ENCODE data around the gene RALA.

RALA gene, protein sequence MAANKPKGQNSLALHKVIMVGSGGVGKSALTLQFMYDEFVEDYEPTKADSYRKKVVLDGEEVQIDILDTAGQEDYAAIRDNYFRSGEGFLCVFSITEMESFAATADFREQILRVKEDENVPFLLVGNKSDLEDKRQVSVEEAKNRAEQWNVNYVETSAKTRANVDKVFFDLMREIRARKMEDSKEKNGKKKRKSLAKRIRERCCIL

DNA sequence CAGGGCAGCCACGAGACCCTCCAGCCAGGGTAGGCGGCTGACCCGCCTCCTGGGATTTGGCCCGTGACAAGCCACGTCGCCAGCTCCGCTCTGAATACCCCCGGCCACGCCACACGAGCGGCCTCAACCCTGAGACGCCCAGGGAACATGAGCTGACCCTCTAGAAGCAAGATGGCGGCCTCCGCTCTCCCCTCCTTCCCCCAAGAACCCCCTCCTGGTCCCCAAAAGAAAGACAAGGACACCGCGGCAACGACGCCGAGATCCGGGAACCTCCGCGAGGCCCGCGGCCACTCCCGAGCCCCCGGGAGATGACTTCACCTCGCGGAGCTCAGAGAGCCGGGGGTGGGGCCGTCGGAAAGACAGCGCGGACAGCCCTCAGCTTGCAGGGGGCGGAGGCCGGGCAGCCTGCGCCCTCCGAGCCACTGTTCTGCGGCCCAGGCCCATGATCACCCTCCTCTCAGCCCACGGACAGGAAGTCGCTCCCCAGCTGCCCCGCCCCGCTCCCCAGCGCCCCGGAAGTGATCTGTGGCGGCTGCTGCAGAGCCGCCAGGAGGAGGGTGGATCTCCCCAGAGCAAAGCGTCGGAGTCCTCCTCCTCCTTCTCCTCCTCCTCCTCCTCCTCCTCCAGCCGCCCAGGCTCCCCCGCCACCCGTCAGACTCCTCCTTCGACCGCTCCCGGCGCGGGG, at the start of gene RALA:
Gene RALA (plus strand): TSS at position 526 of the 685 bp plus-strand sequence. CDS start 63,096 bp downstream, outside the sequence.
- DNase-seq (ENCODE audit: low read depth in 2 of 2), result peak; percentile 76 to 79

DNA sequence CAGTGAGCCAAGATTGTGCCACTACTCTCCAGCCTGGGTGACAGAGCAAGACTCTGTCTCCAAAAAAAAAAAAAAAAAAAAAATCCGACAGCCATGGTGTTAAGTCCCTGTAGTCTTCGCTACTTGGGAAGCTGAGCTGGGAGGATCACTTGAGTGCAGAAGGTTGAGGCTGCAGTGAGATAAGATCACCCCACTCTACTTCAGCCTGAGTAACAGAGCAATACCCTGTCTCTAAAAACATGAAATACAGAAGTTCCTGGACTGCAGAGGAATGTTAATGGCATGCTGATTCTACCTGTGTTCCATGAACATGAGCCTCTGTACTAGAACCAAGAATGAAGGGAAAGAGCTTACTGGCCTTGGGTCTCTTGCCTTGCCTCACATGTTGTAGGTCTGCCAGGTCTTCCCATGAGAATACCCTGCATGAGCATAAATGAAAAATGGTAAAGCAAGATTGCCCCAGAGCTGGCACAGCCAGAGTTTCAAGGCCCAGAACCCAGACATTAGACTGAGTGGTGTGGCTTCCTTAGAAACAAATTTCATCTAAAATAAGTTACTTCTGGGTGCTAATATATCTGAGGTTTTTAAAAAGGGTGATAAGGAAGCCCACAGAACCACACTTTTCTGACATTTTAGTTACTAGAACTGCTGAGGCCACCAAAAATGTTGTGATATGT, 48.6 kb upstream of the RALA start:
- no peak for DNase-seq (ENCODE audit: low read depth in 2 of 2)

DNA sequence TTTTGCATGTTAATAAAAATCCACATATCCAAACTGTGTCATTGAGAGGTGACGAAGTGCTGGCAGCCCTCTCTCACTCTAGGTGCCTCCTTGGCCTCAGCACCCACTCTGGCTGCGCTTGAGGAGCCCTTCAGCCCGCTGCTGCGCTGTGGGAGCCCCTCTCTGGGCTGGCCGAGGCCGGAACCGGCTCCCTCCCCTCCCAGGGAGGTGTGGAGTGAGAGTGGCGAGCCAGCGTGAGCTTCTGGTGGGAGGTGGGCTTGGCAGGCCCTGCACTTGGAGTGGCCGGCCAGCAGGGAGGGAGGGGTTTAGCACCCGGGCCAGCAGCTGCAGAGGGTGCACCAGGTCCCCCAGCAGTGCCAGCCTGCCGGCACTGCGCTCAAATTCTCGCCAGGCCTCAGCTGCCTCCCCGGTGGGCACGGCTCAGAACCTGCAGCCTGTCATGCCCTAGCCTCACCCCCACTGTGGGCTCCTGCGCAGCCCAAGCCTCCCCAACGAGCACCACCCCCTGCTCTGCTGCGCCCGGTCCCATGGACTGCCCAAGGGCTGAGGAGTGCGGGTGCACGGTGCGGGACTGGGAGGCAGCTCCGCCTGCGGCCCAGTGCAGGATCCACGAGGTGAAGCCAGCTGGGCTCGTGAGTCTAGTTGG, 46.0 kb upstream of the RALA start:
- no peak for DNase-seq (ENCODE audit: low read depth in 2 of 2)

DNA sequence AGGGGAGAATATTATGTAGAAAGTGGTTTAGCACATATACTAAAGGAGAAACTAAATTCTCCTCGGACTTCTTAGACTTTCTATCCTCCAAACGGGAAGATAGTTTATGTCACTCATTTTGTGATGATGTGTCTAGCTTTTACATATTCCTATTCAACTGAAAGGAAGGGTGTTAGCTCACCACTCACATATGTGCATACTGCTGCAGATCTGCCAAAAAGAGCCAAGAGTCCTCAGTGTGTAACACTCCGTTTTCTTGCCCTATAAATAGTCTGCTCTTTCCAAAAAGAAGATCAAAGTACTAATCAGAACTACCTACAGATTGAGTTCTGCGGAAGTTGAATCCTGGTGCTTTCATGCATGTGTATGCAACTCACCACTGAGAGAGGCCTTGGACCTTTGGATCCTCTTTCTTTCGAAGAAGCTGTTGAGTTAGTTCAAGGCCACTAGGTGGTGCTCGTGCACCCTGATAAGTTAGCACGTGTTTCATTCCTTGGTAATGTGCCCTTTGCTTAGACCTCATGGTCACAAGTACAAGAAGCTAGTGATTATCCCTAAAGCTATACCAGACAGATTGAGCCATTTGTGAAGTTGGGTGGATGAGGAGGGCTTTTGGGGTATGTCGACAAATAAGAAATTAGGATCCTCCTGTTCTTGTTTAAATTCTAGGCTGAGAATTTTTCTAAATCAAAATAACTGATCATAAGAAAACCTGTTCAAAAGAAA, 43.1 kb upstream of the RALA start:
- peak; percentile 50 to 64 for DNase-seq (ENCODE audit: low read depth in 2 of 2)

DNA sequence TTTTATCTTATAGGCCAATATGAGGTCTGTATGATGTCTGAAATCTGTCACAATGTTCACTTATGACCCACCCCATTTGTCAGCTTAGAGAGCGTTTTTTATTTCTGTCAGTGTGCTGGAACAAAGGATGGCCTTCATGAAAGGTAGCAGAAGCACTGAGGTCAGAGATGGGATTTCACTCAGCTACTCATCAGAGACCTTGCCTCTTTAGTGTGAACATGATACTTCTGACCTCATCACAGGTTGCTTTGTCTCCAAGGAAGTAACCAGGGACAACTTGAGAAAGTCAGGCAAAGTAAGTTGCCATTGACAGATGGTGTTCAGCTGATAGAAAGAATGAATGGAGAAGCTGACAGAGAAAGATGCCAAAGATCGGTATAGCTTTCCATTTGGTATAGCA, 40.8 kb upstream of the RALA start:
- DNase-seq (ENCODE audit: low read depth in 2 of 2), result no peak

DNA sequence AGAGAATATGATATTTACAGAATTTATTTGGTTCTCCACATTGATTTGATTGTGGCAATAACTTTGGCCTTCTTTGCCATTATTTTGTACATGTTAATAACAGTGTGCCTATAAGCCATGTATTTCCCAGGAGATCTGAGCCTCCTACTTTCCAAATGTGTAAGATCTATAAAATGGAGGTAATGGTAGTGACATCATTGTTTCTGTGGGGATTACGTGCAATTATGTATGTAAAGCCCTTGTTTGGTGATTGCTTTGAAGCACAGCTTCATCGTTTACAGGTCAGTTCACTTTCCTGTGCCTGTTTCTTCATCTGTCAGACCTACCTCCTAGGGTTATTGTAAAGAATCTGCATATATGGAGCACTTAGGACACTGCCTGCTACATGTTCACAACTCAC, 39.8 kb upstream of the RALA start:
- DNase-seq (ENCODE audit: low read depth in 2 of 2), result no peak

DNA sequence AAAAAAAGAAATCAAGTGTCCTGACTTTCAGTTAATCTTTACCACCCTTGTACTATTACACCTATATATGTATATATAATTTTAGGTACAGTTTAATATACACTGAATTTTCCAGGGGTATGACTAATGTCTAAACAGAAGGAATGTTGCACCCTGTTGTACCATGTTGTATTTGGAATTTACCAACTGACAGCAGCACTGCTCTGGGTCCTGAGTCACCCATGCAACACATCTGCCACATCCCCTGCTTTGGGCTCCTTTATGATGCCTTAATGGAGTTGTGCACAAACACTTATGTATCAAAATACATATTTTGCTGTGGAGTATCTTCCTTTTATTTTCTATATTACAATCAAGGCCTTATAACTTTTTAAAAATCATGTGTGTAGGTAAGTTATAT, 36.0 kb upstream of the RALA start:
- no peak for DNase-seq (ENCODE audit: low read depth in 2 of 2)

DNA sequence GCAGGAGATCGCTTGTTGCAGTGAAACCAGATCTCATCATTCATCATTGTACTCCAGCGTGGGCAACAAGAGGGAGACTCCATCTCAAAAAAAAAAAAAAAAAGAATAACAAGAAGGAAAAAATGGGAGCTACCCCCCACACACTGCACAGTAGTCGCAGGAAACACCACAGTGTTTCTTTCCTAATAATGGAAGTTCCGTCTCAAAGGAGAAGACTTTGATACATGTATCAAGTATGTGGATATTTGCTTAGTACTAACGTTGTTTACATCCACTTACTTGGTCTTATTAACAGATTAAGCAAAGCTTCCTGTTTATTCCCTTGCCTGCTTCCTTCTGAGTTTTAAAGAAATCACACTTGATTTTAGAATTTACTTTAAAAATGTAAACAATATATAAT, 35.0 kb upstream of the RALA start:
- no peak for DNase-seq (ENCODE audit: low read depth in 2 of 2)

DNA sequence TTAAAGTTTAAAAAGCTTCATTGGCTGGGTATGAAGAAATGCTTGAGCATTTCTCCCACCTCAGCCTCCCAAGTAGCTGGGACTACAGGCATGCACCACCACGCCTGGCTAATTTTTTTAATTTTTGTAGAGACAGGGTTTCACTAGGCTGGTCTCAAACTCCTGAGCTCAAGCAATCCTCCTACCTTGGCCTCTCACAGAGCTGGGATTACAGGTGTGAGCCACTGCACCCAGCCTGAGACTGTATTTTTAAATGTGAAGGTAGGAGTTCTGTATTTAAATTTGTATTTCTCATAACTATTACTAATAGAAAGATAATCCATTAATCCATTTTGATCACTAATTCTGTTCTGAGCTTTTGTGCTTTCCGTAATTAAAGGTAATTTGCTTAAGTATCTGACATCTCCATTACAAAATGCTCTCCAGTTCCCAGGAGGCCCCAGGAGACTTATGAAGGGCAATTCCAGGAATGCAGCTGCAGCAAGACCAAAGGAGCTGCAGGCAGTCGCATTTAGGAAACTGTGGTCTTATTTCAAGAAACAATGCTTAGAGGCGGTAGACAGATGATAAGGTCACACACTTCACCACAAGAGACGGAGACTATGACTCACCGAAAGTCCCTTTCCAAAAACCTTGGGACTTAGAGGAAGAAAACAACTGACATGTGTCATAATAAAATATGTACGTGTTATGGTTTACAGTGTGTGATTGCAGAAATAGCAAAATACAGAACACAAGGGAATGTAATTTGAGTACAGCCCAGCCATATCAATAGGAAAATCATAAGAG, 33.9 kb upstream of the RALA start:
- peak; percentile 29 for DNase-seq (ENCODE audit: low read depth in 2 of 2)

DNA sequence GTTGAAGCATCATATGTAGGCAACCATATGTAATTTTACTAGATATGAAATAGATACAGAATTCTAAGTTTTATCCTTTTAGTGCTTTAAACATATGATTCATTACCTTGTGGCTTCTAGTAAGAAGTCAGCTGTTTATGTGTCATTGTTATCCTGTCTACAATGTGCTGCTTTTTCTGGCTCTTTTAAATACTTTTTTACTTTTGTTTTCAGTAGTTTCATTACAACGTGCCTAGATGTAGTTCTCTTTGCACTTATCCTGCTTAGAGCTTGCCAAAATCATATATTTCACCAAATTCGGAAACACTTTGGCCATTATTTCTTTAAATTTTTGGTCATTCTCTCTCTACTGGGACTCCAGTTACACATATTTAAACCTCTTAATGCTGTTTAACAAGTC, 30.8 kb upstream of the RALA start:
- DNase-seq (ENCODE audit: low read depth in 2 of 2), result no peak

DNA sequence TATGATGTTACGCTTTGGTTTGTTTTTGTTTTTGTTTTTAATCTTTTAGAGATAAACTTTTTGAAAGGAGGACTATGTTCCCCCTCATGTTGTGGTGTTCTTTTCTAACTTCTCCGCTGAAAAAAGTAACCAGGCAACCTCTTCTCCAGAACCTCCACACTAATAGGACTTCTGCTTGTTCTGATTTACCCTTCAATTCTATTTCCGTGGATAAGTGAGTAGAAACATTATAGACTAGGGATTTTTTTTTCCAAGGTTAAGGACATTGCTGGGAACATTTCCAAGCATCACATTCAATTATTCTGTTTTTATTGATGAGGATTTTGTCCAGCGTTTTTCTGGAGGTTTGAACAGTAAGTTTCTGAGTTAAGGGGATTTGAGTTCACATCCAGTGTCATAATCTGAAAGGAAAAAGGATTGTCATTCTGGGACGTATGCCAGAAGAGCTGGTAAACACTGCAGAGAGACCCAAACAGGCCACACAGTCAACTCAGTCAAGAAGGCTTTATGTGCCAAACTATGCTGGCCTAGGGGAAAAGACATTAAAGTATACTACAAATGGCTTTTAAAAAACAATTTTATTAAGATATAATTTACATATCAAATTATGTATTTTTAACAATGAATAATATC, 28.3 kb upstream of the RALA start:
- DNase-seq (ENCODE audit: low read depth in 2 of 2), result no peak

DNA sequence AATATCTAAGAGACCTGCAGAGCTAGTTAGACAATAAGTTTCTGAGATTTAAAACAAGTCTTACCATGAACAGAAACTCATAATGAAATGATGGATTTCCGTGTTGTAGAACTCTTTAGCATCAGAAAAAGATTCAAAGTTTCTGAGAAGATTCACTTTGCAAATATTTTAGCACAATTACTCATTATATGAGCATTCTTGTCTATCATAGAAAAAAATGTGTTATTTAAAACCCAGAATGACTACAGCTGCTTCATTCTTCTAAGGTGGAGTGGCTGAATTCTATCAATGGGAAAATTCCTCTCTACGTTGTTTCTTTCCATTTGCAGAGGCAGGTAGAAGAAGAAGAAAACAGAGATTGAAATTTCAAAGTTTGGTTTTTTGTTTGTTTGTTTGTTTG, 21.0 kb upstream of the RALA start:
- DNase-seq (ENCODE audit: low read depth in 2 of 2), result no peak

DNA sequence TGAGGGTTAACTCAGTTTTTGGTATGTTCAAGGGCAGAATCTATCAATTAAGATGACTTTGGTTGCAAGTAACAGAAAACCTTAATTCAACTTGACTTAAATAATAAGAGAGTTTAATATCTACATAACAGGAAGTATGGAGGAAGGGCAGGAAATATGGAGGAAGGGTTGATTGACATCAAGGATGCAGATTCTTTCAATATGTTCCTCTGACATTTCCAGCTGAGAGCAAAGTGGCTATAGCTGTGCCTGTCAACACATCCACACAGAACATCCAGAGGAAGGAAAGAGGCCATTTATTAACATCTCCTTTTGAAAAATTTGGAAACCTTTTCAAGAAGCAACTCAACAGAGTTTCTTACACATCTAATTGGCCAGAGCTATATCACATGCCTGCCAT, 19.4 kb upstream of the RALA start:
- no peak for DNase-seq (ENCODE audit: low read depth in 2 of 2)

DNA sequence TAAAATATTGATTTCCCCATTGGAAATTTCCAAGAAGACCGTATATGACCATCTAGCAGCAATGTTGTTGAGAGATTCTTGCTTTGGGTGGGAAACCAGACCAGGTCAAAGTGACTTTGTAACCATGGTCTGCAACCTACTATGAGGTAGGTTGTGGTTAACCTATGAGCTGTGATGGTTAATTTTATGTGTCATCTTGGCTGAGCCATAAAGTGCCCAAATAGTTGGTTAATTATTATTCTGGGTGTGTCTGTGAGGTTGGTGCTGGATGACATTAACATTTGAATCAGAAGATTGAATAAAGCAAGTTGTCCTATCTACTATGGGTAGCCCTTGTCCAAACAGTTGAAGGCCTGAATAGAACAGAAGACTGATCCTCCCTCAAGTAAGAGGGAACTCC, 18.3 kb upstream of the RALA start:
- DNase-seq (ENCODE audit: low read depth in 2 of 2), result no peak

DNA sequence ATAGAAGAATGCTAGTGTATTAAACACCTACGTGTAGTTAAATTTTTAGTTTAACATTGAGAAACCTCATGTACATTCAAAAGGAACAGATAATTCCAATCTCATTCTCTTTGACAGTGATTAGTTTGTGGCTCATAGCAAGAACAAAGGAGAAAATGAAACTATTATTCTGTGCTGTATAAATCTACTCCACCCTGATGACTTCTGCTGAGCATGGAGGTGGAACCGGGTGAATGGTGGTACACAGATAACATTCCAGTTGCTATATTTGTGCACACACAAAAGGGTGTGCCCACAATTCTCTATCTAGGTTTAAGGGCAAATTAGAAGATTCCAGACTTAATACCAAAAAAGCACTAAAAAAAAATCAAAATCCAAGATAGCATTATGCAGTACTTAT, 17.0 kb upstream of the RALA start:
- no peak for DNase-seq (ENCODE audit: low read depth in 2 of 2)

DNA sequence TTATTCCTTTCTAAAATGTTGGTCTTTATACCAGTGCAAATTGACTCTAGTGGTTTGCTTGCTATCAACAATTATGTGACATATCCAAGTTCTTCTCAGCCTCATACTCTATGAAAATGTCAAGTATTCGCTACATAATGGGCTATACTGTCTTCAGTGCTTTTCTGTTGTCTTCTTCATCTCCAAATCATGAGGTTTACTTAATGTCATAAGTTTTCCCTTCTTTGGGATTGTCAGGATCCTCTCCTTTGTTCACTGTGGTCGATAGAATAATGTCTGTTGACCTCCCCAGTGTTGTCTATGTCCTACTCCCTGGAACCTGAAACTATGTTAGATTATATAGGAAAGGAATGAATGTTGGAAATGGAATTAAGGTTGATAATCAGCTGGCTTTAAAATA, 16.4 kb upstream of the RALA start:
- DNase-seq (ENCODE audit: low read depth in 2 of 2), result no peak

DNA sequence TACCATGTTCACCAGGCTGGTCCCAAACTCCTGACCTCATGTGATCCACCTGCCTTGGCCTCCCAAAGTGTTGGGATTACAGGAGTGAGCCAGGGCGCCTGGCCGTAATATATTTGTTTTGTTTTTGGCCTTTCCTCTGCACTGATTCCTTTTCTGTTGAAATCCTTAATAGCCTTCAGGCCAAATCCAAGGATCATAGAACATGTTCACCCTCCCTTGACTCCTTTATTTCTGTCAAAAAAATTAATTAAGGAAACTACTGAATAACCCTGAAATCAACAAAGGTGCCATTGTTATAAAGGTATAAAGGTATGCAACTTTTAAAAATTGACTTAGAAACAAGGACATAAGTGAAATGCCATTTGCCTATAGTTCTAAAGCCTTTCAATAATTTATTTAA, 15.5 kb upstream of the RALA start:
- no peak for DNase-seq (ENCODE audit: low read depth in 2 of 2)

DNA sequence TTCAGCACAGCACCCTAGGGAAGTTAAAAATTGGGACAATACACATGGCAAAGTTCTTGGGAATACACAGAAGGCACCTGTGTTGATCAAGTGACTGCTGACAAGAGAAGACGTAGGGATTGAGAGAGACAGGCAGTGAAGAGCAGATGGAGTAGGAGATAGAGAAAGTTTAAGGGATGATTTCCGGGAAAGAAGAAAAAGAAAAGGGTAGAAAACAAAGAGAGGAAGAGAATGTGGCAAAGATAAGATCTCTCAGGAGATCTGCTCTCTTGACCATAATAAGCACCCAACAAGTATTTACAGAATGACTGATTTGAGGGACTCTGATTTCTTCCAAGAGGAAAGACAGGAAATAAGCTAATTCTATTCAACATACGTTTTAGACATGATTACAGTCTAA, 15.1 kb upstream of the RALA start:
- no peak for DNase-seq (ENCODE audit: low read depth in 2 of 2)

DNA sequence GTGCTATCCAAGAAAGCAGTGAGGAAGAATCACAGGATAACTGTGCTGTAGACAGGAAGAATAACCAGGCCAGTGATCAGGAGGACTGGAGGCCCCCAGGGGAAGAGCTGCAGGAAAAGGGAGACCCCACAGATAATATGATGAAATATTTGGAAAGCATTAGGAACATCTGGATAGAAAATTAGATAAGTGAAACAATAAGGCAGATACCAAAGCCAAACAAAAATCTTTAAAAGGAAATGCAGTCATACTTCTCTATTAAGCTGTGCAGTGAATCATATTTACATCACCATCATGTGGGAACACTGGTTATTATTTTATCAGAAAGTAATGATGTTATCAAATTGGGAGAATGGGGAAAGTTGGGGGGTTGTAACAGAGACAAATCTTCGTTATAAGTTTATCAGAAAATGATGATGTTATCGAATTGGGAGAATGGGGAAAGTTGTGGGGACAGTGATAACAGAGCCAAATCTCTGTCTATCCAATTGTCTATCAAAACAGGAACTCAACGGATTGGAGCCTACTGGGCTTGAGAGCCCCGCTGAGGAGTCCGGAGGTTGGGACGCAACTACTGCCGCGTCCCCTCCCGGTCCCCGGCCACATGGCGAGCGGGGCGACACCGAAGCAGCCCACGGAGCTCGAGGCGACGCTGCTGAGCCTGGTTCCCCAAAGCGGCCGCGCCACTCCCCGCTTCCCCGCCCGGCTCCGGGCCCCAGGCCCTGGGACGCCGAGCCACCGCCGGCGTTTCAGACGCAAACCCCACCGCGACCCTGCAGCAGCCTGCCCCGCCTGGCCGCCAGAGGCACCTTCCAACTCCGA, 14.0 kb upstream of the RALA start:
- DNase-seq (ENCODE audit: low read depth in 2 of 2), result no peak

DNA sequence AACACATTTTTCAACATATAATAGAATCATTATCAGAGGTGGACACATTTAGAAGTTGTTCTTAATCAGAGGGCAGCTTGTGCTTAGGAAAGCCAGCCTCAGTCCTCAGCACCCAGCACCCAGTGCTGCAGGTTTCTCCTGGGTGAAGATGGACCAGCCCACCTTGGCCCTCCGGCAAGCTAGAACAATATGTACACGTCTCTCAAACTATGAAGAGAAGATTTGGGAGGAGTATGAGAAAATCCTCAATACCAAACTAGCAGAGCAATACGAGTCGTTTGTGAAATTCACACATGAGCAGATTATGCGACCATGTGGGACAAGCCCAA, 13.5 kb upstream of the RALA start:
- no peak for DNase-seq (ENCODE audit: low read depth in 2 of 2)
